ENCODE data around the gene SIGLEC9.

Gene SIGLEC9

DNA sequence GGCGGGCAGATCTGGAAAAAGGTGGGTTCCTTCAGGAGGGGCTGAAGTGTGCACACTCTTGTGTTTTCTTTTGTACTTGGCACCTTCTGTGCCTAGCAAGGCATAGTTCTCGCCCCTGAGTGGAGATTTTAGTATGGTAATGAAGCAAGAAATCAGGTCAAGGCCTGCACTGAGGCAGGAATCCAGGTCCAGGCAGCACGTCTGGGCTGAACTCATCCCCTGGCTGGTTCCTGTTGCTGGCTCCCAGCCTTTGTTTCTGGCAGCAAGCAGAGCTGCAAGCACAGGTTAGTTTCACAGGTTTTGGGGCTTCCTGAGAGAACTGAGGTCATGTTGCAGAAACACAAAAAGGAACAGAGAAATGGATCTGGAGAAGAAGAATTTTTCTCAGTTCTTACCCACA lies 38.6 kb downstream of the SIGLEC9 start:
- H3K9me3 ChIP-seq (ENCODE audit: low read length), result no peaks in the 10 kb centered on the region
- no peaks in the 10 kb centered on the region for H3K9me2 ChIP-seq (ENCODE audit: low read depth, low read length)
- no peaks in the 10 kb centered on the region for H3K27me3 ChIP-seq (ENCODE audit: insufficient read depth, low read length)
- TF ChIP-seq EZH2 (IDR thresholded peaks at IDR 0.05; ENCODE audit: borderline replicate concordance, low read length), result no peak
- no peak for TF ChIP-seq CTCF (IDR thresholded peaks at IDR 0.05; ENCODE audit: low read length)
- no peak overlapping the region for H3K27ac ChIP-seq (ENCODE audit: low read depth, low read length, poor library complexity, severe bottlenecking)
- no peak overlapping the region for H3K4me2 ChIP-seq (ENCODE audit: low read length)
- no peak overlapping the region for H3K9ac ChIP-seq (ENCODE audit: low read length)
- H3K4me1 ChIP-seq (ENCODE audit: insufficient read depth, low read length, severe bottlenecking), result no peaks in the 10 kb centered on the region
- no peaks in the 10 kb centered on the region for H3F3A ChIP-seq (ENCODE audit: insufficient read depth, low read length)
- H3K36me3 ChIP-seq (ENCODE audit: insufficient read depth, low read length), result no peaks in the 10 kb centered on the region
- no peaks in the 10 kb centered on the region for H4K20me1 ChIP-seq (ENCODE audit: insufficient read depth, low read length)
- no peaks in the 10 kb centered on the region for H3K79me2 ChIP-seq (ENCODE audit: insufficient read depth, low read length)
- H3K4me3 ChIP-seq (ENCODE audit: low read depth, low read length, poor library complexity, severe bottlenecking), result no peak overlapping the region
- no peak overlapping the region for H2AFZ ChIP-seq (ENCODE audit: low read length)

DNA sequence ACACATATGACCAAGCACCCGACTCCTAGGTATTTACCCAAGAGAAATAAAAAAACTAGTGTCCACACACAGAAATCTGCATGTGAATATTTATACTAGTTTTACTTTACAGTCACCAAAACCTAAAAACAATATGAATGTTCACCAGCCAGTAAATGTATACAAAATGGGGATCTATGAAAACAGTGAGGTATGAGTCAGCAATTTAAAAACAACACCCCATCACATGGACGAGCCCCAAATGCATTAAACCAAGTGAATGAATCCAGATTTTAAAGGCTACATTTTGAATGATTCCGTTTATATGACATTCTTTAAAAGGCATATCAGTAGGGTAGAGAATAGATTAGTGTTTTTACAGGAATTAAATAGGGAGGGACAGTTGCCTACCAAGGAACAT lies 39.5 kb downstream of the SIGLEC9 start:
- H3K79me2 ChIP-seq (ENCODE audit: insufficient read depth, low read length), result no peaks in the 10 kb centered on the region
- H3K4me2 ChIP-seq (ENCODE audit: low read length), result no peak overlapping the region
- no peaks in the 10 kb centered on the region for H4K20me1 ChIP-seq (ENCODE audit: insufficient read depth, low read length)
- no peaks in the 10 kb centered on the region for H3K9me2 ChIP-seq (ENCODE audit: low read depth, low read length)
- TF ChIP-seq EZH2 (IDR thresholded peaks at IDR 0.05; ENCODE audit: borderline replicate concordance, low read length) (no peak), CTCF (IDR thresholded peaks at IDR 0.05; ENCODE audit: low read length) (no peak)
- H2AFZ ChIP-seq (ENCODE audit: low read length), result no peak overlapping the region
- H3F3A ChIP-seq (ENCODE audit: insufficient read depth, low read length), result no peaks in the 10 kb centered on the region
- no peak overlapping the region for H3K9ac ChIP-seq (ENCODE audit: low read length)
- no peaks in the 10 kb centered on the region for H3K4me1 ChIP-seq (ENCODE audit: insufficient read depth, low read length, severe bottlenecking)
- H3K4me3 ChIP-seq (ENCODE audit: low read depth, low read length, poor library complexity, severe bottlenecking), result no peak overlapping the region
- H3K9me3 ChIP-seq (ENCODE audit: low read length), result no peaks in the 10 kb centered on the region
- H3K27ac ChIP-seq (ENCODE audit: low read depth, low read length, poor library complexity, severe bottlenecking), result no peak overlapping the region
- no peaks in the 10 kb centered on the region for H3K27me3 ChIP-seq (ENCODE audit: insufficient read depth, low read length)
- H3K36me3 ChIP-seq (ENCODE audit: insufficient read depth, low read length), result no peaks in the 10 kb centered on the region

DNA sequence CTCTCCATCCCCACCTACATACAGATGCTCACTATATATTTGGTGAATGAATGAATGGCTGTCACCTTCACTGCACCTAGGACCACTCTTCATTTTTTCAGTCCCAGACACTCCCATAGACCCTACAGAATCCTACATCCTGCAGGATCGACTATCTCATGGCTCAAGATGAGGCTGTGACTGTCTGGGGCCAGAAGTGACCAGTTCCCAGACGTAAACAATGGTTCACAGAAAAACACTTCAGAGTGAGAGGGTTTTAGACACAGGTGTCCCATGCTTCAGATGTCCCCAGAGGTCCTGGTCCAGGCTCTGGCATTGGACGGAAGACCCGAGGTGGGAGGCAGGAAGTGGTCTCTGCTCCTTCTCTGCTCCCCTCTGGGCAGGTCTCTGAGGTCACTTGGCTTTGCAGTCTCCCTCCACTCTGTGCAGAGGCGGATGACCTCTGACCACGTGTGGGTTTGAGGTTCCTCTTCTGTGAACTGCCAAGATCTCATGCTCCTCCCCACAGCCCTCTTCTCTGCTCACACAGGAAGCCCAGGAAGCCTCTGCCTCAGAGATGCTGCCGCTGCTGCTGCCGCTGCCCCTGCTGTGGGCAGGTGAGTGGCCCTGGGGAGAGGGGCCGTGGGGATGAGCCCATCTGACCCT lies 42.3 kb downstream of the SIGLEC9 start:
- no peak for TF ChIP-seq CTCF (IDR thresholded peaks at IDR 0.05; ENCODE audit: low read length)
- no peak for TF ChIP-seq EZH2 (IDR thresholded peaks at IDR 0.05; ENCODE audit: borderline replicate concordance, low read length)
- Histone ChIP-seq H3K27me3 (ENCODE audit: insufficient read depth, low read length) (no peaks in the 10 kb centered on the region), H3K4me1 (ENCODE audit: insufficient read depth, low read length, severe bottlenecking) (no peaks in the 10 kb centered on the region), H2AFZ (ENCODE audit: low read length) (no peak overlapping the region), H3K79me2 (ENCODE audit: insufficient read depth, low read length) (no peaks in the 10 kb centered on the region), H3K9me2 (ENCODE audit: low read depth, low read length) (no peaks in the 10 kb centered on the region), H3K9ac (ENCODE audit: low read length) (no peak overlapping the region), H3K4me2 (ENCODE audit: low read length) (no peak overlapping the region), H3K27ac (ENCODE audit: low read depth, low read length, poor library complexity, severe bottlenecking) (no peak overlapping the region), H3K9me3 (ENCODE audit: low read length) (no peaks in the 10 kb centered on the region), H3K4me3 (ENCODE audit: low read depth, low read length, poor library complexity, severe bottlenecking) (no peak overlapping the region), H3F3A (ENCODE audit: insufficient read depth, low read length) (no peaks in the 10 kb centered on the region), H3K36me3 (ENCODE audit: insufficient read depth, low read length) (no peaks in the 10 kb centered on the region), H4K20me1 (ENCODE audit: insufficient read depth, low read length) (no peaks in the 10 kb centered on the region)
